Osteocyte (in vitro differentiated cells): ENCODE data around the gene SMIM3. TPM values are rescaled to one million over a fixed set of nuclear protein-coding genes. Genes with fewer than 3 reads are reported as not detected.
A peak's percentile ranks its signal among the peaks of the same experiment; 100 is the strongest.

Experiments
- DNase-seq: peaks from one replicate; pipeline ENCODE4 v3.0.0; 2021; ENCODE audit warnings: mixed read lengths; ENCODE audit not compliant: unreplicated experiment; ENCODE audit errors: extremely low spot score
- H3K27ac Mint-ChIP-seq: one replicate; pipeline ENCODE4 v1.8.0; 2021; ENCODE audit warnings: mild to moderate bottlenecking, mixed read lengths; ENCODE audit not compliant: unreplicated experiment
- H3K27me3 Mint-ChIP-seq: one replicate; pipeline ENCODE4 v1.8.0; 2021; ENCODE audit warnings: mixed read lengths; ENCODE audit not compliant: unreplicated experiment
- H3K36me3 Mint-ChIP-seq: one replicate; pipeline ENCODE4 v1.8.0; 2021; ENCODE audit warnings: mixed read lengths; ENCODE audit not compliant: unreplicated experiment
- H3K4me1 Mint-ChIP-seq: one replicate; pipeline ENCODE4 v1.8.0; 2021; ENCODE audit warnings: mixed read lengths; ENCODE audit not compliant: unreplicated experiment
- H3K4me3 Mint-ChIP-seq: one replicate; pipeline ENCODE4 v1.8.0; 2021; ENCODE audit warnings: mild to moderate bottlenecking, moderate library complexity, mixed read lengths; ENCODE audit not compliant: unreplicated experiment
- H3K9me3 Mint-ChIP-seq: one replicate; pipeline ENCODE4 v1.8.0; 2021; ENCODE audit warnings: mixed read lengths; ENCODE audit not compliant: unreplicated experiment
- CTCF ChIP-seq: fragments of 200-600 bp; sonication (generic); IDR thresholded peaks from 2 replicates; pipeline ENCODE4 v1.5.0; 2021; ENCODE audit warnings: antibody characterized with exemption, mild to moderate bottlenecking, moderate library complexity
- long read RNA-seq: library from polyadenylated mRNA; unstranded; transcript quantifications from one replicate; pipeline ENCODE4 v2.0.0, GENCODE V29; 2021
- total RNA-seq: library from RNA; stranded (reverse); gene quantifications from 2 replicates; pipeline ENCODE4 v1.2.1, GENCODE V29; 2021

Gene SMIM3
- total RNA-seq, result 4.0 and 4.4 TPM in 2 replicates
- long read RNA-seq, transcript SMIM3-201 (2 exons, 2,332 nt), result major isoform, 39 of 39 reads
- long read RNA-seq, partial matches to known transcripts, result 0 of 39 reads
- long read RNA-seq, other reads (novel, unspliced or antisense), result 0 of 39 reads

GRCh38 chr5:150778517-150779396, at the start of gene SMIM3:
TSS of gene SMIM3 (plus strand) at chr5:150778757. CDS start at chr5:150795441, 16,684 bp downstream.
- peak; percentile 65 for TF ChIP-seq CTCF
- Mint-ChIP-seq H3K9me3 (no peaks in the 10 kb centered on the region), H3K4me1 (peaks cover 15% of the 10 kb centered on the region), H3K27ac (peak within 1 kb of the TSS; percentile 87), H3K4me3 (peak within 1 kb of the TSS; percentile 98), H3K36me3 (no peaks in the 10 kb centered on the region), H3K27me3 (peaks cover 3% of the 10 kb centered on the region)
- peak; percentile 89 for DNase-seq

GRCh38 chr5:150729859-150730258, 48.7 kb upstream of the SMIM3 start:
- Mint-ChIP-seq H3K4me1 (no peaks in the 10 kb centered on the region), H3K27me3 (no peaks in the 10 kb centered on the region), H3K27ac (no peak overlapping the region), H3K4me3 (no peak overlapping the region), H3K36me3 (peaks cover 47% of the 10 kb centered on the region), H3K9me3 (no peaks in the 10 kb centered on the region)
- no peak for TF ChIP-seq CTCF
- DNase-seq, result no peak

GRCh38 chr5:150731669-150732242, 46.8 kb upstream of the SMIM3 start:
- Mint-ChIP-seq H3K4me3 (no peak overlapping the region), H3K4me1 (no peaks in the 10 kb centered on the region), H3K27ac (no peak overlapping the region), H3K9me3 (peaks cover 9% of the 10 kb centered on the region), H3K27me3 (no peaks in the 10 kb centered on the region), H3K36me3 (peaks cover 62% of the 10 kb centered on the region)
- no peak for DNase-seq
- TF ChIP-seq CTCF, result no peak

- Mint-ChIP-seq H3K36me3 (peaks cover 67% of the 10 kb centered on the region), H3K4me1 (peaks cover 1% of the 10 kb centered on the region), H3K9me3 (peaks cover 9% of the 10 kb centered on the region), H3K4me3 (no peak overlapping the region), H3K27me3 (no peaks in the 10 kb centered on the region), H3K27ac (no peak overlapping the region)
- no peak for DNase-seq
- no peak for TF ChIP-seq CTCF
Observed at GRCh38 chr5:150734579-150735384, 43.8 kb upstream of the SMIM3 start.
